ENCODE measurements around the gene GPNMB. TPM values are rescaled to one million over a fixed set of nuclear protein-coding genes. Genes with fewer than 3 reads are reported as not detected.
A peak's percentile ranks its signal among the peaks of the same experiment; 100 is the strongest.

GPNMB gene
- total and polyA plus RNA-seq, 2 of the 13 experiments (the other 11 are each of a cell fraction or from before 2014, with no cell fraction given): 1.1 to 1.6 TPM

- TF ChIP-seq, protein P1, sequence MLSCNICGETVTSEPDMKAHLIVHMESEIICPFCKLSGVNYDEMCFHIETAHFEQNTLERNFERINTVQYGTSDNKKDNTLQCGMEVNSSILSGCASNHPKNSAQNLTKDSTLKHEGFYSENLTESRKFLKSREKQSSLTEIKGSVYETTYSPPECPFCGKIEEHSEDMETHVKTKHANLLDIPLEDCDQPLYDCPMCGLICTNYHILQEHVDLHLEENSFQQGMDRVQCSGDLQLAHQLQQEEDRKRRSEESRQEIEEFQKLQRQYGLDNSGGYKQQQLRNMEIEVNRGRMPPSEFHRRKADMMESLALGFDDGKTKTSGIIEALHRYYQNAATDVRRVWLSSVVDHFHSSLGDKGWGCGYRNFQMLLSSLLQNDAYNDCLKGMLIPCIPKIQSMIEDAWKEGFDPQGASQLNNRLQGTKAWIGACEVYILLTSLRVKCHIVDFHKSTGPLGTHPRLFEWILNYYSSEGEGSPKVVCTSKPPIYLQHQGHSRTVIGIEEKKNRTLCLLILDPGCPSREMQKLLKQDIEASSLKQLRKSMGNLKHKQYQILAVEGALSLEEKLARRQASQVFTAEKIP (CRISPR knock-in tag; IDR thresholded peaks at IDR 0.05; ENCODE audit: borderline replicate concordance): no peak
- no peak for TF ChIP-seq KLF13 (CRISPR knock-in tag; IDR thresholded peaks at IDR 0.05)
- no peak for TF ChIP-seq SMYD3 (CRISPR knock-in tag; IDR thresholded peaks at IDR 0.05)
- no peak for TF ChIP-seq ZNF724P (CRISPR knock-in tag; IDR thresholded peaks at IDR 0.05; ENCODE audit: borderline replicate concordance)
- TF ChIP-seq, protein P2, sequence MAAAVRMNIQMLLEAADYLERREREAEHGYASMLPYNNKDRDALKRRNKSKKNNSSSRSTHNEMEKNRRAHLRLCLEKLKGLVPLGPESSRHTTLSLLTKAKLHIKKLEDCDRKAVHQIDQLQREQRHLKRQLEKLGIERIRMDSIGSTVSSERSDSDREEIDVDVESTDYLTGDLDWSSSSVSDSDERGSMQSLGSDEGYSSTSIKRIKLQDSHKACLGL (CRISPR knock-in tag; IDR thresholded peaks at IDR 0.05): no peak
- TF ChIP-seq ZNF589 (CRISPR knock-in tag; conservative IDR thresholded peaks at IDR 0.05): no peak
- TF ChIP-seq SRSF4 (IDR thresholded peaks at IDR 0.05; ENCODE audit: low read depth, low read length, poor library complexity, severe bottlenecking): no peak
- TF ChIP-seq, protein P3, sequence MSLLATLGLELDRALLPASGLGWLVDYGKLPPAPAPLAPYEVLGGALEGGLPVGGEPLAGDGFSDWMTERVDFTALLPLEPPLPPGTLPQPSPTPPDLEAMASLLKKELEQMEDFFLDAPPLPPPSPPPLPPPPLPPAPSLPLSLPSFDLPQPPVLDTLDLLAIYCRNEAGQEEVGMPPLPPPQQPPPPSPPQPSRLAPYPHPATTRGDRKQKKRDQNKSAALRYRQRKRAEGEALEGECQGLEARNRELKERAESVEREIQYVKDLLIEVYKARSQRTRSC (CRISPR knock-in tag; IDR thresholded peaks at IDR 0.05; ENCODE audit: low read depth): no peak
- TF ChIP-seq NFE2L2 (IDR thresholded peaks at IDR 0.05; ENCODE audit: low read length): peak; percentile 94
- no peak for TF ChIP-seq ZNF879 (CRISPR knock-in tag; IDR thresholded peaks at IDR 0.05)
- TF ChIP-seq ZNF781 (CRISPR knock-in tag; IDR thresholded peaks at IDR 0.05; ENCODE audit: borderline replicate concordance, not compliant biosample characterization): no peak
- no peak for TF ChIP-seq HMGA1 (CRISPR knock-in tag; conservative IDR thresholded peaks at IDR 0.05)
- TF ChIP-seq ZNF615 (CRISPR knock-in tag; IDR thresholded peaks at IDR 0.05; ENCODE audit: borderline replicate concordance): peak; percentile 75; the same call in 1 of the 2 replicates
- TF ChIP-seq NFATC3 (CRISPR knock-in tag; IDR thresholded peaks at IDR 0.05): no peak
- TF ChIP-seq ZNF333 (CRISPR knock-in tag; IDR thresholded peaks at IDR 0.05; ENCODE audit: borderline replicate concordance): no peak
- TF ChIP-seq ZNF713 (CRISPR knock-in tag; IDR thresholded peaks at IDR 0.05): no peak
- TF ChIP-seq GATAD2A (CRISPR knock-in tag; IDR thresholded peaks at IDR 0.05): peak; percentile 68
- TF ChIP-seq YY1 (IDR thresholded peaks at IDR 0.05; ENCODE audit: insufficient read depth, insufficient replicate concordance, low read depth, low read length): no peak
- no peak for TF ChIP-seq RORA (CRISPR knock-in tag; IDR thresholded peaks at IDR 0.05)
- peak; percentile 61; the same call in 1 of the 2 replicates for TF ChIP-seq HOXA3 (CRISPR knock-in tag; IDR thresholded peaks at IDR 0.05)
- no peak for TF ChIP-seq SATB2 (CRISPR knock-in tag; IDR thresholded peaks at IDR 0.05)
- TF ChIP-seq, protein P4, sequence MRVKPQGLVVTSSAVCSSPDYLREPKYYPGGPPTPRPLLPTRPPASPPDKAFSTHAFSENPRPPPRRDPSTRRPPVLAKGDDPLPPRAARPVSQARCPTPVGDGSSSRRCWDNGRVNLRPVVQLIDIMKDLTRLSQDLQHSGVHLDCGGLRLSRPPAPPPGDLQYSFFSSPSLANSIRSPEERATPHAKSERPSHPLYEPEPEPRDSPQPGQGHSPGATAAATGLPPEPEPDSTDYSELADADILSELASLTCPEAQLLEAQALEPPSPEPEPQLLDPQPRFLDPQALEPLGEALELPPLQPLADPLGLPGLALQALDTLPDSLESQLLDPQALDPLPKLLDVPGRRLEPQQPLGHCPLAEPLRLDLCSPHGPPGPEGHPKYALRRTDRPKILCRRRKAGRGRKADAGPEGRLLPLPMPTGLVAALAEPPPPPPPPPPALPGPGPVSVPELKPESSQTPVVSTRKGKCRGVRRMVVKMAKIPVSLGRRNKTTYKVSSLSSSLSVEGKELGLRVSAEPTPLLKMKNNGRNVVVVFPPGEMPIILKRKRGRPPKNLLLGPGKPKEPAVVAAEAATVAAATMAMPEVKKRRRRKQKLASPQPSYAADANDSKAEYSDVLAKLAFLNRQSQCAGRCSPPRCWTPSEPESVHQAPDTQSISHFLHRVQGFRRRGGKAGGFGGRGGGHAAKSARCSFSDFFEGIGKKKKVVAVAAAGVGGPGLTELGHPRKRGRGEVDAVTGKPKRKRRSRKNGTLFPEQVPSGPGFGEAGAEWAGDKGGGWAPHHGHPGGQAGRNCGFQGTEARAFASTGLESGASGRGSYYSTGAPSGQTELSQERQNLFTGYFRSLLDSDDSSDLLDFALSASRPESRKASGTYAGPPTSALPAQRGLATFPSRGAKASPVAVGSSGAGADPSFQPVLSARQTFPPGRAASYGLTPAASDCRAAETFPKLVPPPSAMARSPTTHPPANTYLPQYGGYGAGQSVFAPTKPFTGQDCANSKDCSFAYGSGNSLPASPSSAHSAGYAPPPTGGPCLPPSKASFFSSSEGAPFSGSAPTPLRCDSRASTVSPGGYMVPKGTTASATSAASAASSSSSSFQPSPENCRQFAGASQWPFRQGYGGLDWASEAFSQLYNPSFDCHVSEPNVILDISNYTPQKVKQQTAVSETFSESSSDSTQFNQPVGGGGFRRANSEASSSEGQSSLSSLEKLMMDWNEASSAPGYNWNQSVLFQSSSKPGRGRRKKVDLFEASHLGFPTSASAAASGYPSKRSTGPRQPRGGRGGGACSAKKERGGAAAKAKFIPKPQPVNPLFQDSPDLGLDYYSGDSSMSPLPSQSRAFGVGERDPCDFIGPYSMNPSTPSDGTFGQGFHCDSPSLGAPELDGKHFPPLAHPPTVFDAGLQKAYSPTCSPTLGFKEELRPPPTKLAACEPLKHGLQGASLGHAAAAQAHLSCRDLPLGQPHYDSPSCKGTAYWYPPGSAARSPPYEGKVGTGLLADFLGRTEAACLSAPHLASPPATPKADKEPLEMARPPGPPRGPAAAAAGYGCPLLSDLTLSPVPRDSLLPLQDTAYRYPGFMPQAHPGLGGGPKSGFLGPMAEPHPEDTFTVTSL (CRISPR knock-in tag; IDR thresholded peaks at IDR 0.05; ENCODE audit: borderline replicate concordance): no peak
- TF ChIP-seq ZFP36L1 (CRISPR knock-in tag; IDR thresholded peaks at IDR 0.05): no peak
- TF ChIP-seq ZNF292 (CRISPR knock-in tag; IDR thresholded peaks at IDR 0.05; ENCODE audit: borderline replicate concordance, low read depth): peak; percentile 44; the same call in 1 of the 2 replicates
Measured at GRCh38 chr7:23273141-23273599, 26.6 kb downstream of the GPNMB start (continued).

Data from HepG2 (cell line).